CD14-positive monocyte (primary cell): ENCODE results near the gene SPSB1. TPM values are rescaled to one million over a fixed set of nuclear protein-coding genes. Genes with fewer than 3 reads are reported as not detected.
A peak's percentile ranks its signal among the peaks of the same experiment; 100 is the strongest.

Experiments used
- DNase-seq, 3 donors: peaks; one replicate each; pipeline ENCODE4 v3.0.0-alpha.2; 2011 to 2022
- H2AFZ ChIP-seq: 2 replicates; pipeline ENCODE4 v1.6.0; 2012; ENCODE audit warnings: mild to moderate bottlenecking, low read depth, low read length, inconsistent platforms; ENCODE audit not compliant: insufficient read depth, poor library complexity, severe bottlenecking
- H3K27ac ChIP-seq, 2 donors: 1 replicate in 1 of 2; 2 replicates in 1 of 2; pipeline ENCODE4 v1.5.1; 2012 to 2013; ENCODE audit warnings: low read length in 2 of 2, control low read depth in 1 of 2, inconsistent platforms in 1 of 2, low read depth in 1 of 2, mild to moderate bottlenecking in 1 of 2
- H3K27me3 ChIP-seq, 2 donors: one replicate each; pipeline versions ENCODE4 v1.6.0 to v1.6.1; 2011 to 2013; ENCODE audit warnings: low read length in 2 of 2; ENCODE audit not compliant: control insufficient read depth in 2 of 2, insufficient read depth in 2 of 2
- H3K36me3 ChIP-seq, 2 donors: replicated peaks in 1 of 2; 1 replicate in 1 of 2; 2 replicates in 1 of 2; pipeline versions ENCODE4 v1.5.1 to v1.6.1; 2012 to 2013; ENCODE audit warnings: low read length in 2 of 2, control low read depth in 1 of 2, inconsistent platforms in 1 of 2, mild to moderate bottlenecking in 1 of 2; ENCODE audit not compliant: insufficient read depth in 2 of 2, control insufficient read depth in 1 of 2
- H3K4me1 ChIP-seq, 2 donors: 1 replicate in 1 of 2; 2 replicates in 1 of 2; pipeline versions ENCODE4 v1.5.1 to v1.6.1; 2012 to 2013; ENCODE audit warnings: low read length in 2 of 2, control low read depth in 1 of 2, inconsistent platforms in 1 of 2, mild to moderate bottlenecking in 1 of 2, moderate library complexity in 1 of 2; ENCODE audit not compliant: insufficient read depth in 2 of 2, control insufficient read depth in 1 of 2
- H3K4me2 ChIP-seq: replicated peaks from 2 replicates; pipeline ENCODE3; 2012; ENCODE audit warnings: low read length, moderate library complexity, mild to moderate bottlenecking; ENCODE audit not compliant: poor library complexity, severe bottlenecking; ENCODE audit errors: extremely low read depth
- H3K4me3 ChIP-seq, 3 experiments: fragments of 200-600 bp in 1 of 3; sonication (generic) in 1 of 3; replicated peaks in 1 of 3; 1 replicate in 2 of 3; 2 replicates in 1 of 3; pipeline ENCODE4 v1.5.1; 2011 to 2013; ENCODE audit warnings: low read length in 3 of 3, mild to moderate bottlenecking in 3 of 3, control low read depth in 2 of 3, low read depth in 2 of 3, inconsistent platforms in 1 of 3, moderate library complexity in 1 of 3
- H3K79me2 ChIP-seq: 2 replicates; pipeline ENCODE4 v1.6.0; 2012; ENCODE audit warnings: mild to moderate bottlenecking, control low read depth, inconsistent platforms, low read length, moderate library complexity; ENCODE audit not compliant: insufficient read depth
- H3K9ac ChIP-seq: 2 replicates; pipeline ENCODE4 v1.6.0; 2017; ENCODE audit warnings: low read length, mild to moderate bottlenecking; ENCODE audit not compliant: insufficient read depth, poor library complexity, severe bottlenecking
- H3K9me3 ChIP-seq, 2 donors: replicated peaks in 1 of 2; 1 replicate in 1 of 2; 2 replicates in 1 of 2; pipeline versions ENCODE4 v1.5.1 to v1.6.1; 2012 to 2013; ENCODE audit warnings: low read length in 2 of 2, control low read depth in 1 of 2; ENCODE audit not compliant: control insufficient read depth in 1 of 2, insufficient read depth in 1 of 2
- H4K20me1 ChIP-seq: 2 replicates; pipeline ENCODE4 v1.6.0; 2012; ENCODE audit warnings: mild to moderate bottlenecking, low read length, control low read depth, moderate library complexity; ENCODE audit not compliant: insufficient read depth
- H3K27ac Mint-ChIP-seq, 7 donors: one replicate each; pipeline ENCODE4 v1.8.0; 2020; ENCODE audit warnings: mild to moderate bottlenecking in 7 of 7, mixed read lengths in 7 of 7, moderate library complexity in 6 of 7, inconsistent platforms in 2 of 7
- H3K27me3 Mint-ChIP-seq, 3 donors: one replicate each; pipeline ENCODE4 v1.8.0; 2021 to 2022; ENCODE audit warnings: low read depth in 3 of 3, mild to moderate bottlenecking in 3 of 3, mixed read lengths in 3 of 3, moderate library complexity in 3 of 3, inconsistent platforms in 1 of 3
- H3K36me3 Mint-ChIP-seq, 2 donors: one replicate each; pipeline ENCODE4 v1.8.0; 2020; ENCODE audit warnings: mixed read lengths in 2 of 2, inconsistent platforms in 1 of 2, mild to moderate bottlenecking in 1 of 2
- H3K4me1 Mint-ChIP-seq: one replicate; pipeline ENCODE4 v1.8.0; 2020; ENCODE audit warnings: mild to moderate bottlenecking, mixed read lengths
- H3K4me3 Mint-ChIP-seq, 2 donors: one replicate each; pipeline ENCODE4 v1.8.0; 2020; ENCODE audit warnings: mild to moderate bottlenecking in 2 of 2, mixed read lengths in 2 of 2, moderate library complexity in 1 of 2
- H3K9me3 Mint-ChIP-seq, 7 donors: one replicate each; pipeline ENCODE4 v1.8.0; 2020 to 2022; ENCODE audit warnings: mixed read lengths in 7 of 7, mild to moderate bottlenecking in 6 of 7, moderate library complexity in 6 of 7, inconsistent platforms in 2 of 7
- CTCF ChIP-seq: fragments of 200-600 bp; IDR thresholded peaks from one replicate; pipeline ENCODE4 v1.8.0; 2022; ENCODE audit warnings: antibody characterized with exemption, mild to moderate bottlenecking
- WGBS: methylation state at CpG from one replicate; pipeline ENCODE4 v1.1.5; 2013; ENCODE audit warnings: missing lambda C conversion rate; ENCODE audit not compliant: insufficient coverage; 5-methylcytosine and 5-hydroxymethylcytosine counted together
- intact Hi-C, 2 donors: fragments of 100-400 bp; cut with micrococcal nuclease; formaldehyde crosslinking; loops; one replicate each; pipeline versions ENCODE4 v1.15.0 to v1.15.1; 2023
- polyA plus RNA-seq, 3 donors: library from polyadenylated mRNA; depleted of rRNA in 1 of 3; unstranded in 2 of 3; stranded (reverse) in 1 of 3; fragments of 300-500 nt in 2 of 3; fragments of >200 nt in 1 of 3; fragmentation: Illumina TruSeq in 2 of 3; gene quantifications; 1 replicate in 2 of 3; 2 replicates in 1 of 3; pipeline ENCODE4 v1.2.3, GENCODE V29; 2012 to 2021

The SPSB1 gene
- polyA plus RNA-seq, 3 donors: 0.15 to 1.2 (median 0.29) TPM

- Histone ChIP-seq H2AFZ (no peak overlapping the region), H3K27me3 (no peaks in the 10 kb centered on the region), H4K20me1 (peaks cover 2% of the 10 kb centered on the region), H3K36me3 (peaks cover 0 to 18% of the 10 kb centered on the region in 2 donors), H3K27ac (no peak overlapping the region), H3K9me3 (no peaks in the 10 kb centered on the region), H3K4me2 (no peak overlapping the region), H3K9ac (no peak overlapping the region), H3K79me2 (no peaks in the 10 kb centered on the region), H3K4me1 (peaks cover 20 to 21% of the 10 kb centered on the region in 2 donors), H3K4me3 (no peak overlapping the region)
- Mint-ChIP-seq H3K27ac (peak overlapping the region in 1 of 7 donors; percentile 3), H3K4me3 (no peak overlapping the region), H3K4me1 (peaks cover 21% of the 10 kb centered on the region), H3K9me3 (peaks cover 0 to 7% (median 3%) of the 10 kb centered on the region in 7 donors), H3K27me3 (peaks cover 0 to 3% (median 1%) of the 10 kb centered on the region in 3 donors), H3K36me3 (peaks cover 16 to 27% of the 10 kb centered on the region in 2 donors)
- DNase-seq: no peak
- intact Hi-C loops: no loop called here
- TF ChIP-seq CTCF: no peak
- WGBS: 94% methylated on average over 9 of the region's 11 CpGs
These were observed 19.5 kb upstream of the SPSB1 start for GRCh38 chr1:9273177-9273576.

- intact Hi-C loops: no loop called here
- Histone ChIP-seq H3K4me2 (peak overlapping the region; percentile 44), H3K9me3 (no peaks in the 10 kb centered on the region), H3K79me2 (no peaks in the 10 kb centered on the region), H3K4me1 (peaks cover 37 to 40% of the 10 kb centered on the region in 2 donors), H3K27me3 (peaks cover 0 to 3% of the 10 kb centered on the region in 2 donors), H3K27ac (no peak overlapping the region), H3K36me3 (no peaks in the 10 kb centered on the region), H4K20me1 (no peaks in the 10 kb centered on the region), H3K4me3 (peak overlapping the region in 1 of 3 experiments; percentile 6), H3K9ac (no peak overlapping the region), H2AFZ (no peak overlapping the region)
- Mint-ChIP-seq H3K27ac (peak overlapping the region in 3 of 7 donors; percentile 16 to 56 (median 22)), H3K36me3 (peaks cover 5 to 12% of the 10 kb centered on the region in 2 donors), H3K4me3 (peak overlapping the region in 1 of 2 donors; percentile 77), H3K9me3 (peaks cover 0 to 6% (median 3%) of the 10 kb centered on the region in 7 donors), H3K27me3 (peaks cover 0 to 8% (median 5%) of the 10 kb centered on the region in 3 donors), H3K4me1 (peaks cover 40% of the 10 kb centered on the region)
- DNase-seq: no peak
- 80% methylated on average over 8 of the region's 10 CpGs for WGBS
- TF ChIP-seq CTCF: no peak
These were observed 17.5 kb upstream of the SPSB1 start for GRCh38 chr1:9275161-9275560.
